Measurements from ENCODE around the gene PLXND1.
A peak's percentile ranks its signal among the peaks of the same experiment; 100 is the strongest.

Gene PLXND1

DNA sequence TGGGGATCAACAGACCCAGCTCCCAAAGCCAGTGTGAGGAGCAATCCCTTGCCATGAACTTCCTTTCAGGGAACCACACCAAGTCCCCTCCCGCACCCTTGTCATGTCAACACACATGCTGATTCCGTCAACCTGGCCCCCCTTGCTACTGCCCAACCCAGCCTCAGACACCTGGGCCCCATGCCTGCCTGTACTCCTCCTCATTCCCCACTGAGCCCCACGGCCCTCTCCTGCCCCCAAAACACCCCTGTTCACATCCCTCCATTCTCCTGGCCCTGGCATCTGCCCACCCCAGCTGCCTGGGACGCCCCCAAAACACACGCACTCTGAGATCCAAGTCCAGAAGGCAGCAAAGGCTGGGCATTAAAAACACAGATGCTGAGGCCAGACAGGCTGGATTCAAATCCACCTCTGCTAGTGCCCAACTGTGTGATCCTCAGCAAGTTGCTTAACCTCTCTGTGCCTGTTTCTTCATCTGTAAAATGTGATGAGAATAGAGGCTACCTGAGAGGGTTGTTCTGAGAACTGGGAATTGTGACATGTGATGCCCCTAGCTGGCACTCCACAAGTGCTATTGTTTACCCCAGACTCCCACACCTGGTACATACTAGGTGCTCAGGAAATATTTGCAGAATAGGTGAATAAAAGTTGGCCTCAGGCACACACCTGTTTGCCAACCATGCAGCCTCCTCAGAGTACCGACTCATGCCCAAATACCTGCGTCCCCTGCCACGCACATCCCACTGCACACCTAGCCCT lies 2.3 kb downstream of the PLXND1 start:
- Histone ChIP-seq H3K36me3 (peaks cover 19% of the 10 kb centered on the region), H3K9me3 (no peaks in the 10 kb centered on the region), H3K9ac (peak overlapping the region; percentile 87), H3K4me2 (peak overlapping the region; percentile 100), H3K4me3 (peak overlapping the region; percentile 91), H3K27ac (peak overlapping the region; percentile 56; the same call in 1 of the 2 replicates), H3K27me3 (no peaks in the 10 kb centered on the region), H4K20me1 (peaks cover 70% of the 10 kb centered on the region), H3K4me1 (peaks cover 80% of the 10 kb centered on the region)
- TF ChIP-seq Cebpa-rat (IDR thresholded peaks at IDR 0.05) = no peak

DNA sequence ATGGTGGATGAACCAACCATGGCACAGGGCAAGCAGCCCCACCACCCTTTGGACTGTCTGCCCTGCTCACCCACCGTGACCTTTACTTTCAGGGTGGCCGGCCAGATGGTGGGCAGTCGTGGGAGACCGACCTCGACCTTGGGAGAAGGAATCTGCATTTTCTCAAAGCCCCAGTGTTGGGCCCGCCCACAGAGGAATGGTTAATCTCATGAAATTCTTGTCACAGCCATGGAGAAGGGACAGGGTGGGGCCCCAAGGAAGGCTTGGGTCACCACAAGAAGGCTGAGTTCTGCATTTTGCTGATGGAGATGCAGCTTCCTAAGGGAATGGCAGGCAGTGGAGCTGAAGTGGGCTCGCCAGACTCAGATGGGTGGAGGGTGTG lies 2.9 kb downstream of the PLXND1 start:
- H3K36me3 ChIP-seq = peaks cover 19% of the 10 kb centered on the region
- peaks cover 77% of the 10 kb centered on the region for H4K20me1 ChIP-seq
- peaks cover 80% of the 10 kb centered on the region for H3K4me1 ChIP-seq

DNA sequence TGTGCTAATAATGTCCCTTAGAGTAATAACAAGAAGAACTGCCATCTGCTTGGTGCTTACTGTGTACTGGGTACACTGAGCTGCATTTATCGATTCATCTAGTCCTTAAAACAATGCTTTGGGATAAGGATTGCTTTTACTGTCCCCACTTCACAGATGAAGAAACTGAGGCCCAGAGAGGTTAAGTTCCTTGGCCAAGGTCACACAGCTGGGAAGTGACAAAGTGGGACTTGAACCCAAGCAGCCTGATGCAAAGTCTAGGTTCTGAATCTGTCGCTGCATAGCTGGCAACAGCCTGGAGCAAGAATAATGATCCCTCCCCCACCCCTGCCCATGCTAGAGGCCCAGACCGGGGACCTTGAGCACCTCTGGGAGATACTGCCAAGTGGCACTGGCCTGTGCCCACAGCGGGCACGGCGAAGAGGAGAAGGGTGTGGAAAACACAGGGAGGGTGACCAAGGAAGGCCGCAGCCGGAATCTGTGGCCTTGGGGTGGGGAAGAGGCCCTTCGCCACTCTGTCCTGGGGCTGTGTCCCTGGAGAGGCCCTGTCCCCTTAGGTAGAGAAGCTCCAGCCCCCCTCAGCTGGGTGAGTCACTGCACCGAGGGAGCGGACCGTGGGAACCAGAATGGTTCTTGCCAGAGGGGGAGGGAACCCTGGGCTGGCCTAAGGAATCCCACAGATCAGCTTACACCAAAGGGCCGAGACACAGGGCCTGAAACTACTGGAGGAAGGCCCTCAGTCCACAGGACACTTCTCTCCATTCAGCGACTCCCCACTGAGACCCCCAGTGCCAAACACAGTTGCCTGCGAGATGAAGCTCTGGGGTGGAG lies 3.5 kb downstream of the PLXND1 start:
- peaks cover 80% of the 10 kb centered on the region for H3K4me1 ChIP-seq

More for the DNA sequence above, 2.9 kb downstream of the PLXND1 start:
- no peaks in the 10 kb centered on the region for H3K9me3 ChIP-seq
- peak overlapping the region; percentile 87 for H3K9ac ChIP-seq
- no peak for TF ChIP-seq Cebpa-rat (IDR thresholded peaks at IDR 0.05)
- H3K27me3 ChIP-seq = no peaks in the 10 kb centered on the region
- H3K27ac ChIP-seq = peak overlapping the region; percentile 56
- H3K4me3 ChIP-seq = peak overlapping the region; percentile 91
- H3K4me2 ChIP-seq = peak overlapping the region; percentile 100

GRCh38 chr3:129602309-129602708 lies 4.2 kb downstream of the PLXND1 start:
- TF ChIP-seq Cebpa-rat (IDR thresholded peaks at IDR 0.05) = no peak
- H3K4me1 ChIP-seq = peaks cover 80% of the 10 kb centered on the region
- peak overlapping the region; percentile 87 for H3K9ac ChIP-seq
- peak overlapping the region; percentile 55 for H3K27ac ChIP-seq
- H4K20me1 ChIP-seq = peaks cover 86% of the 10 kb centered on the region
- peak overlapping the region; percentile 100 for H3K4me2 ChIP-seq
- peak overlapping the region; percentile 91; the same call in 1 of the 2 replicates for H3K4me3 ChIP-seq
- no peaks in the 10 kb centered on the region for H3K27me3 ChIP-seq
- no peaks in the 10 kb centered on the region for H3K9me3 ChIP-seq
- peaks cover 19% of the 10 kb centered on the region for H3K36me3 ChIP-seq

More for the DNA sequence above, 3.5 kb downstream of the PLXND1 start:
- Histone ChIP-seq H3K27ac (peak overlapping the region; percentile 56), H3K36me3 (peaks cover 19% of the 10 kb centered on the region), H3K4me3 (peak overlapping the region; percentile 91), H3K27me3 (no peaks in the 10 kb centered on the region), H4K20me1 (peaks cover 83% of the 10 kb centered on the region), H3K4me2 (peak overlapping the region; percentile 100), H3K9ac (peak overlapping the region; percentile 87), H3K9me3 (no peaks in the 10 kb centered on the region)
- TF ChIP-seq Cebpa-rat (IDR thresholded peaks at IDR 0.05) = no peak

- TF ChIP-seq Cebpa-rat (IDR thresholded peaks at IDR 0.05) = no peak
- peak overlapping the region; percentile 100 for H3K4me2 ChIP-seq
- peak overlapping the region; percentile 91; the same call in 1 of the 2 replicates for H3K4me3 ChIP-seq
- peak overlapping the region; percentile 55 for H3K27ac ChIP-seq
- no peaks in the 10 kb centered on the region for H3K27me3 ChIP-seq
- peaks cover 19% of the 10 kb centered on the region for H3K36me3 ChIP-seq
- peak overlapping the region; percentile 87 for H3K9ac ChIP-seq
- peaks cover 86% of the 10 kb centered on the region for H4K20me1 ChIP-seq
- H3K4me1 ChIP-seq = peaks cover 82% of the 10 kb centered on the region
- no peaks in the 10 kb centered on the region for H3K9me3 ChIP-seq
Observed at GRCh38 chr3:129601713-129602112, 4.8 kb downstream of the PLXND1 start.

- H3K4me2 ChIP-seq = peak overlapping the region; percentile 100
- H3K4me1 ChIP-seq = peaks cover 96% of the 10 kb centered on the region
- no peaks in the 10 kb centered on the region for H3K9me3 ChIP-seq
- peak overlapping the region; percentile 39; the same call in 1 of the 2 replicates for H3K4me3 ChIP-seq
- TF ChIP-seq Cebpa-rat (IDR thresholded peaks at IDR 0.05) = no peak
- H3K27ac ChIP-seq = peak overlapping the region; percentile 99; the same call in 1 of the 2 replicates
- peak overlapping the region; percentile 87 for H3K9ac ChIP-seq
- no peaks in the 10 kb centered on the region for H3K27me3 ChIP-seq
- peaks cover 76% of the 10 kb centered on the region for H4K20me1 ChIP-seq
- H3K36me3 ChIP-seq = peaks cover 19% of the 10 kb centered on the region
Observed at GRCh38 chr3:129600348-129600747, 6.1 kb downstream of the PLXND1 start.

DNA sequence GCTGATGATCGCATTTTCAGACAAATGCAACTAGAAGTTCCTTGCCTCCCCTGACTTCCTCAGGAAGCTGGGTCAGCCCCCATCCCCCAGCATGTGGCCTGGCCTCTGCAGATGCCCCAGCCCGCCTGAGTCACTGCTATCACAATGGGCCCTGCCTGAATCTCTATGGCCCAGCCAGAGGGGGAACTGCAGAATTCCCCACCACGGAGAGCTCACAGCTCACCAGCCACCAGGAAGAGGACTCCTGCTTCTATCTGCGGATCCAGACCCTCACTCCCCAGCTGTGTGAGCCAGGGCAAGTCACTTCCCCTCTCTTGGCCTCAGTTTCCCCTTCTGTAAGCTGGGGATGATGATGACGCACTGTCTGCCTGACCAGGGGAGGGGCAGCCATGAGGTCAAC lies 6.9 kb downstream of the PLXND1 start:
- H4K20me1 ChIP-seq = peaks cover 70% of the 10 kb centered on the region
- no peaks in the 10 kb centered on the region for H3K9me3 ChIP-seq
- peaks cover 100% of the 10 kb centered on the region for H3K4me1 ChIP-seq
- peak overlapping the region; percentile 87 for H3K9ac ChIP-seq
- TF ChIP-seq Cebpa-rat (IDR thresholded peaks at IDR 0.05) = no peak
- peak overlapping the region; percentile 39 for H3K4me3 ChIP-seq
- peaks cover 19% of the 10 kb centered on the region for H3K36me3 ChIP-seq
- H3K4me2 ChIP-seq = peak overlapping the region; percentile 100
- H3K27me3 ChIP-seq = no peaks in the 10 kb centered on the region
- peak overlapping the region; percentile 99 for H3K27ac ChIP-seq

GRCh38 chr3:129599073-129599472 lies 7.4 kb downstream of the PLXND1 start:
- H4K20me1 ChIP-seq = peaks cover 65% of the 10 kb centered on the region
- peak overlapping the region; percentile 100 for H3K4me2 ChIP-seq
- peaks cover 19% of the 10 kb centered on the region for H3K36me3 ChIP-seq
- peak overlapping the region; percentile 99 for H3K27ac ChIP-seq
- H3K9me3 ChIP-seq = no peaks in the 10 kb centered on the region
- peak overlapping the region; percentile 87; the same call in 1 of the 2 replicates for H3K9ac ChIP-seq
- no peak for TF ChIP-seq Cebpa-rat (IDR thresholded peaks at IDR 0.05)
- peak overlapping the region; percentile 39 for H3K4me3 ChIP-seq
- no peaks in the 10 kb centered on the region for H3K27me3 ChIP-seq
- H3K4me1 ChIP-seq = peaks cover 100% of the 10 kb centered on the region

GRCh38 chr3:129598484-129598883 lies 8.0 kb downstream of the PLXND1 start:
- peak overlapping the region; percentile 99 for H3K27ac ChIP-seq
- peaks cover 100% of the 10 kb centered on the region for H3K4me1 ChIP-seq
- H3K36me3 ChIP-seq = peaks cover 19% of the 10 kb centered on the region

More at GRCh38 chr3:129598484-129598883, 8.0 kb downstream of the PLXND1 start:
- Histone ChIP-seq H3K4me3 (peak overlapping the region; percentile 55), H4K20me1 (peaks cover 59% of the 10 kb centered on the region), H3K4me2 (peak overlapping the region; percentile 100), H3K9me3 (no peaks in the 10 kb centered on the region), H3K27me3 (no peaks in the 10 kb centered on the region), H3K9ac (peak overlapping the region; percentile 87; the same call in 1 of the 2 replicates)
- TF ChIP-seq Cebpa-rat (IDR thresholded peaks at IDR 0.05) = no peak

Data from BLaER1 (cell line).